ENCODE data around the gene NCAPG.

Gene NCAPG

GRCh38 chr4:17773135-17773698 is 37.6 kb upstream of the NCAPG start:
- Histone ChIP-seq H3K36me3 (ENCODE audit: insufficient read depth, low read length) (no peaks in the 10 kb centered on the region), H3K4me2 (ENCODE audit: low read length) (no peak overlapping the region), H3K4me3 (ENCODE audit: low read length) (no peak overlapping the region), H3K9ac (ENCODE audit: low read depth, low read length) (no peak overlapping the region), H3K4me1 (ENCODE audit: control insufficient read depth, insufficient read depth, low read length) (no peaks in the 10 kb centered on the region), H3K9me3 (replicated peaks; ENCODE audit: low read length) (no peaks in the 10 kb centered on the region), H3K27me3 (ENCODE audit: control insufficient read depth, insufficient read depth, low read length) (peaks cover 5% of the 10 kb centered on the region)

- no peak overlapping the region for H3K4me3 ChIP-seq (ENCODE audit: low read length)
- peaks cover 34% of the 10 kb centered on the region for H3K27me3 ChIP-seq (ENCODE audit: control insufficient read depth, insufficient read depth, low read length)
Observed at GRCh38 chr4:17778431-17778830, 32.3 kb upstream of the NCAPG start.

GRCh38 chr4:17780501-17781299 is 30.1 kb upstream of the NCAPG start:
- H3K9me3 ChIP-seq (replicated peaks; ENCODE audit: low read length) = no peaks in the 10 kb centered on the region
- peaks cover 34% of the 10 kb centered on the region for H3K27me3 ChIP-seq (ENCODE audit: control insufficient read depth, insufficient read depth, low read length)
- peak overlapping the region; percentile 97 for H3K4me2 ChIP-seq (ENCODE audit: low read length)
- H3K36me3 ChIP-seq (ENCODE audit: insufficient read depth, low read length) = no peaks in the 10 kb centered on the region
- H3K9ac ChIP-seq (ENCODE audit: low read depth, low read length) = no peak overlapping the region
- peaks cover 17% of the 10 kb centered on the region for H3K4me1 ChIP-seq (ENCODE audit: control insufficient read depth, insufficient read depth, low read length)
- peak overlapping the region; percentile 70 for H3K4me3 ChIP-seq (ENCODE audit: low read length)

More at GRCh38 chr4:17778431-17778830, 32.3 kb upstream of the NCAPG start:
- Histone ChIP-seq H3K36me3 (ENCODE audit: insufficient read depth, low read length) (no peaks in the 10 kb centered on the region), H3K4me2 (ENCODE audit: low read length) (no peak overlapping the region), H3K9me3 (replicated peaks; ENCODE audit: low read length) (no peaks in the 10 kb centered on the region), H3K9ac (ENCODE audit: low read depth, low read length) (no peak overlapping the region), H3K4me1 (ENCODE audit: control insufficient read depth, insufficient read depth, low read length) (peaks cover 17% of the 10 kb centered on the region)

GRCh38 chr4:17781300-17782287 is 29.2 kb upstream of the NCAPG start, which contains the start of gene FAM184B:
Gene FAM184B (minus strand): TSS chr4:17781621. CDS start chr4:17781299, 322 bp downstream.
- H3K9me3 ChIP-seq (replicated peaks; ENCODE audit: low read length) = no peaks in the 10 kb centered on the region
- H3K4me3 ChIP-seq (ENCODE audit: low read length) = peak within 1 kb of the TSS; percentile 70
- H3K9ac ChIP-seq (ENCODE audit: low read depth, low read length) = no peak within 1 kb of the TSS

GRCh38 chr4:17785858-17786257 is 24.9 kb upstream of the NCAPG start:
- Histone ChIP-seq H3K9me3 (replicated peaks; ENCODE audit: low read length) (no peaks in the 10 kb centered on the region), H3K36me3 (ENCODE audit: insufficient read depth, low read length) (no peaks in the 10 kb centered on the region), H3K9ac (ENCODE audit: low read depth, low read length) (no peak overlapping the region), H3K4me3 (ENCODE audit: low read length) (no peak overlapping the region), H3K4me2 (ENCODE audit: low read length) (no peak overlapping the region), H3K4me1 (ENCODE audit: control insufficient read depth, insufficient read depth, low read length) (peaks cover 20% of the 10 kb centered on the region), H3K27me3 (ENCODE audit: control insufficient read depth, insufficient read depth, low read length) (peaks cover 17% of the 10 kb centered on the region)

More at GRCh38 chr4:17781300-17782287, 29.2 kb upstream of the NCAPG start, which contains the start of gene FAM184B:
- H3K36me3 ChIP-seq (ENCODE audit: insufficient read depth, low read length) = no peaks in the 10 kb centered on the region
- peaks cover 17% of the 10 kb centered on the region for H3K4me1 ChIP-seq (ENCODE audit: control insufficient read depth, insufficient read depth, low read length)
- H3K4me2 ChIP-seq (ENCODE audit: low read length) = peak within 1 kb of the TSS; percentile 97
- peaks cover 34% of the 10 kb centered on the region for H3K27me3 ChIP-seq (ENCODE audit: control insufficient read depth, insufficient read depth, low read length)

- H3K36me3 ChIP-seq (ENCODE audit: insufficient read depth, low read length) = no peaks in the 10 kb centered on the region
- H3K4me3 ChIP-seq (ENCODE audit: low read length) = no peak overlapping the region
- H3K4me1 ChIP-seq (ENCODE audit: control insufficient read depth, insufficient read depth, low read length) = peaks cover 13% of the 10 kb centered on the region
- peaks cover 10% of the 10 kb centered on the region for H3K27me3 ChIP-seq (ENCODE audit: control insufficient read depth, insufficient read depth, low read length)
- H3K4me2 ChIP-seq (ENCODE audit: low read length) = no peak overlapping the region
- H3K9ac ChIP-seq (ENCODE audit: low read depth, low read length) = no peak overlapping the region
- no peaks in the 10 kb centered on the region for H3K9me3 ChIP-seq (replicated peaks; ENCODE audit: low read length)
Observed at GRCh38 chr4:17786567-17786966, 24.2 kb upstream of the NCAPG start.

- H3K4me2 ChIP-seq (ENCODE audit: low read length) = no peak overlapping the region
- H3K9me3 ChIP-seq (replicated peaks; ENCODE audit: low read length) = no peaks in the 10 kb centered on the region
- no peaks in the 10 kb centered on the region for H3K36me3 ChIP-seq (ENCODE audit: insufficient read depth, low read length)
- H3K9ac ChIP-seq (ENCODE audit: low read depth, low read length) = no peak overlapping the region
- H3K27me3 ChIP-seq (ENCODE audit: control insufficient read depth, insufficient read depth, low read length) = peaks cover 3% of the 10 kb centered on the region
- peaks cover 6% of the 10 kb centered on the region for H3K4me1 ChIP-seq (ENCODE audit: control insufficient read depth, insufficient read depth, low read length)
- H3K4me3 ChIP-seq (ENCODE audit: low read length) = no peak overlapping the region
Observed at GRCh38 chr4:17787315-17787714, 23.5 kb upstream of the NCAPG start.

GRCh38 chr4:17788956-17789355 is 21.8 kb upstream of the NCAPG start:
- no peaks in the 10 kb centered on the region for H3K9me3 ChIP-seq (replicated peaks; ENCODE audit: low read length)
- H3K4me3 ChIP-seq (ENCODE audit: low read length) = no peak overlapping the region
- no peak overlapping the region for H3K9ac ChIP-seq (ENCODE audit: low read depth, low read length)
- no peak overlapping the region for H3K4me2 ChIP-seq (ENCODE audit: low read length)
- peaks cover 6% of the 10 kb centered on the region for H3K4me1 ChIP-seq (ENCODE audit: control insufficient read depth, insufficient read depth, low read length)
- no peaks in the 10 kb centered on the region for H3K36me3 ChIP-seq (ENCODE audit: insufficient read depth, low read length)
- H3K27me3 ChIP-seq (ENCODE audit: control insufficient read depth, insufficient read depth, low read length) = no peaks in the 10 kb centered on the region

GRCh38 chr4:17794730-17795129 is 16.0 kb upstream of the NCAPG start:
- peaks cover 13% of the 10 kb centered on the region for H3K36me3 ChIP-seq (ENCODE audit: insufficient read depth, low read length)
- H3K4me3 ChIP-seq (ENCODE audit: low read length) = no peak overlapping the region
- H3K4me1 ChIP-seq (ENCODE audit: control insufficient read depth, insufficient read depth, low read length) = no peaks in the 10 kb centered on the region
- no peaks in the 10 kb centered on the region for H3K9me3 ChIP-seq (replicated peaks; ENCODE audit: low read length)
- H3K27me3 ChIP-seq (ENCODE audit: control insufficient read depth, insufficient read depth, low read length) = no peaks in the 10 kb centered on the region
- H3K4me2 ChIP-seq (ENCODE audit: low read length) = no peak overlapping the region
- H3K9ac ChIP-seq (ENCODE audit: low read depth, low read length) = no peak overlapping the region

- no peak overlapping the region for H3K9ac ChIP-seq (ENCODE audit: low read depth, low read length)
- no peak overlapping the region for H3K4me3 ChIP-seq (ENCODE audit: low read length)
- peaks cover 20% of the 10 kb centered on the region for H3K36me3 ChIP-seq (ENCODE audit: insufficient read depth, low read length)
- H3K9me3 ChIP-seq (replicated peaks; ENCODE audit: low read length) = no peaks in the 10 kb centered on the region
- H3K4me2 ChIP-seq (ENCODE audit: low read length) = no peak overlapping the region
- H3K27me3 ChIP-seq (ENCODE audit: control insufficient read depth, insufficient read depth, low read length) = no peaks in the 10 kb centered on the region
- H3K4me1 ChIP-seq (ENCODE audit: control insufficient read depth, insufficient read depth, low read length) = no peaks in the 10 kb centered on the region
Observed at GRCh38 chr4:17797808-17798207, 13.0 kb upstream of the NCAPG start.

- H3K9me3 ChIP-seq (replicated peaks; ENCODE audit: low read length) = no peaks in the 10 kb centered on the region
- H3K4me2 ChIP-seq (ENCODE audit: low read length) = no peak overlapping the region
- H3K4me3 ChIP-seq (ENCODE audit: low read length) = no peak overlapping the region
- H3K9ac ChIP-seq (ENCODE audit: low read depth, low read length) = no peak overlapping the region
- H3K27me3 ChIP-seq (ENCODE audit: control insufficient read depth, insufficient read depth, low read length) = no peaks in the 10 kb centered on the region
- H3K4me1 ChIP-seq (ENCODE audit: control insufficient read depth, insufficient read depth, low read length) = peaks cover 24% of the 10 kb centered on the region
- H3K36me3 ChIP-seq (ENCODE audit: insufficient read depth, low read length) = peaks cover 30% of the 10 kb centered on the region
Observed at GRCh38 chr4:17805580-17806155, 5.1 kb upstream of the NCAPG start.

Measured in skeletal muscle satellite cell (primary cell).